GM19397 (cell line): ENCODE data around the gene STAT4.

Experiments used
- ATAC-seq: cut with Tn5 transposase; IDR thresholded peaks from one replicate; pipeline ENCODE4 v1.9.1; 2021; ENCODE audit warnings: mild to moderate bottlenecking, moderate library complexity; ENCODE audit not compliant: unreplicated experiment

The STAT4 gene

DNA sequence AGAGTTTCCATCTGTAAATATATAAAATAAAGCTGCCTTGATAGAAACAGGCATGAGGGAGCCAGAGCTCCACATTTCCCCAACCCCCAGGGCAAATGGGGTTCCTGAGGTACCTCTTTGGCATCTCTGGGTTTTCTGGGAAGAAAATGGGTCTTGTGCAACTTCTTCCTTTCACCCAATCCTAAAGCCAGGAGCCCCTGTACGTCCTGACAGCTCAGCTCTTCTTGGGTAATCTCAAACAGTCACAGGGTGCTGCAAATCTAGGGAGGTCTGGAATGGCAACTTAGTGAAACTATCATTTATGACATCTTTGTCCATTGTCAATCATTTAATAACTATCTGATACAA lies 100.2 kb downstream of the STAT4 start:
- ATAC-seq, result no peak

DNA sequence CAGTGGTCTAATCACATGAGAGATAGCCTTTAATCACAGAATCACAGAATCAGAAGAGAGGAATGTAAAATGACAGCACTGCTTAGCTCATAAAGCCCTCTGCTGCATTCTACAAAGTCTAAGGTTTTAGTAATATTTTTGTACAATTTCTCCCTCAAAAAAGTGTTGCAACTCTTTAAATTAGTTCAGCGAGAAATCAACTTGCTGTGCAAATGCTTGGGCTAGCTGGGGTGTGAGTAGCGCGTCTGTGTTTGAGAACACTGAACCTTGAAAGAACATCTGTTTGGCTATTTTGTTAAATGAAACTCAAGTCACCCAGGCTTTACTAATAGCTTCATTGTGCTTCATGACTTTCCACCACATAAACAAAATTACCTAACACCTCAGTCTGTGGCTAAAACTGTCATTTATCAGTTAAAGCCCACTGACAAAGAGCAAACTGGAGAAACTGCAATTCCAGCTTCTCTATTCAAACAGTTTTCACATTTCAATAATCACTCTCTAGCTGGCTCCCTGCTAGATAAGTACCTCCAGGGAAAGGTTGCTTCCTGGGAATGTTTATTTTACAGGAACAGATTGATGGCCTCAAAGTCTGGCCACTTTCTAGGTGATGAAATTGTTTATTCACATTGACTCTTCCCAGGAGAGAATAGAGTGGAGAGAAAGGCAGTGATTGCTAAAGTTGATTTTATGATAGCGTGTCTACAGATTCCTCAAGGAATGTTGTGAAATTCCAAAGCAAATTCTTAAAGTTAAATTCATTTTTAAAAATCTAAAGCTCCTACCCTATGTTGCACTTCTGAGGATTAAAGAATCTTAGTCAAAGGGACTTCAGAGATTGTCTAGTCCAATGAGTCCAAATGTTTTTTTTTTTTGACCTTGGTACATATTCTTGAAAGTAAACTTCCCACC lies 100.8 kb downstream of the STAT4 start:
- ATAC-seq, result peak; percentile 86

DNA sequence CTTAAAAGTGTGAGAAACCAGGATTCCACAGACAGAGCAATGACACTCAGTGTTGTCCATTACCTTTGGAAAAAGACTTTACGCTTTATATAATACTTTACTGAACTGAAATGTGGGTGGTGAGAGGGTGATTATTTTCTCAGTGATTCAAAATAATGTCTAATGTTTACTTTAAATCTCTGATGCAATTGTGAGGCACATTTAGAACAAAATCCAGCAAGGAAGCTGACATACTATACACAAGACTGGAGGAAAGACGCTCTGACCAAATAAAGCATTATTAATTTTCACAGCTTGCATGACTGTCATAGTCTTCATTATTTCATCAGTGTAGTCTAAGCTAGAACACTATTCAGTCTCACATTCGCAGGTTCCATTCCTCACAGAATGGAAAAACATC lies 102.7 kb downstream of the STAT4 start:
- no peak for ATAC-seq

DNA sequence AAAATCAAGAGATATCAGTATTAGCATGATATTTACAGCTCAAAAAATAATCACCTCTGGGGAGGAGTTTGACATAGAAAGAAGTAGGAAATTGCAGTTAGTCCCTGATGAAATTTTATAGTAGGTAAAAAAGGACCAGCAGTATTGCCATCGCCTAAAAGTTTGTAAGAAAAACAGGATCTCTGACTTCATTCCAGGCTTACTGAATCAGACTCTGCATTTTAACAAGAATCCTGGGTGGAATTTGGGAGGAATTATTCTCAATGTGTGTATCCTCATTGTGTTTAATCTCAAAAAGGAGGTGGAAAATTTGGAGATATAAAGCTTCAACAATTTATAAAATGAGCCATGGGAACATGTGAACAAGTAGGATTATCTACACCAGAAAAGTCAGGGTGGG lies 105.7 kb downstream of the STAT4 start:
- no peak for ATAC-seq

DNA sequence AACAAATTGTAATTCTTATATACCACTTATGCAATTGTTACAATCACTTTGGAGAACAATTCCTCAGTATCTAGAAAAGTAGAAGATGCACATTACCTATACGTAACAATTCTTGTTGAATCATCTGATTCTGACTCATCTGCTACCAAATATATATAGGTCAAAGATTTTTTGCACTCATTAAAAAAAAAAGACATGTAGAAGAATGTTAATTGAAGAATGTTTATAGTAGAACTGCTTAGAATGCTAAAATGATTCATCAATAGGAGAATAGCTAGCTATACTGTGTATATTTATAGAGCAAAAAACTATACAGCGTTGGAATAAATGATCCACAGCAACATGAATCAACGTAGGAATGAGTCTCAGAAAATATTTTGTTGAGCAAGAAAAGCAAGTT lies 107.4 kb downstream of the STAT4 start:
- ATAC-seq, result no peak

DNA sequence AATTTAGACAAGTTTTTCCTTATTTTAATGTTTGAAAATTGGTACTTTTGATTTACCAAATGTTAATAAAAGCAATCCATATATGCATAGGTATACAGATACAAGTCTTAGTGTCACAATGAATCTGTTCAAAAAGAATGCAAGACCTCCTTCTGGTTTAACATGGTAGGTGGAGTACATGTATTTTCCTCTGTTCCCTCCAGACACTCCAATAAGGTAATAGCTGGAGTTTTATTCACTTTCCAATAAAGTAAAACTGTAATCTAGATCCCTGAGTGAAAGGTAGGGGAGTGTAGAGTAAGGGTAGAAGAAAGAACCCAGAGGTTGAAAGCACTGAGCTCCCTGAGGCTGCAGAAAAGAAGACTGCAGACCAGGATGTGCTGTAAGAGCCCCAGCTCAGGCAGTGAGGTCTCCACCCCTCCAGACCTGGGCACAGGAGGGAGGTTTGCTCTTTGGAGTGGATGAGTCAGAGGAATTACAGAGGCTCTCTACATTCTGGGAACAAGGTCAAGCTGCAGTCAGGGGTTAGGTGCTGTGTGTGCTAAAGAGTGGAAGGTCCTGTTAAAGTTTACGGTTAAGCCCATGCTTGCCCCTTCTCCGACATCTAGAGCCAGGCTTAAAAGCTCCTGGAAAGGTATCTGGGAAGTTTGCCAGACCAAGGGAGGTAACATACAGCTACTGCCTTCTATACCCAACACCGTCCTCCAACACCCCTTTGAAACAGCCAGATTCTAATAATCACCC lies 109.2 kb downstream of the STAT4 start:
- no peak for ATAC-seq

DNA sequence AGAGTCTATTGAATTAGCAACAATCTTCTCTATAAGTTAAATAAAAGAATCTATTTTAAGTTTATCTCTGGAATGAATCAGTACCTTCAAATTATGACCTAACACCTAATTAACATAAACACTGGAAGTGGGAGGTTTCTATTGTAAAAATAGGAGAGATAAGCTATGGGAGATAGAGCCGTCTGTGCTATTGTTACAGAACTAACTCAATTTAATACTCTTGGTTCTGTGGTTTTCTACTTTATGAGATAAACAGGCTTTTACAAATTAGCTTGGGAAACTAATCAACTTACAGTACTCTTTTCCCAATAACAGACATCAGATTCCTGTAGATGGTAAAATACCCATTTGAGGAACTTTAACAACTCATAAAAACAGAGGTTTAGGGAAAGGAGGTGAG lies 111.2 kb downstream of the STAT4 start:
- no peak for ATAC-seq

DNA sequence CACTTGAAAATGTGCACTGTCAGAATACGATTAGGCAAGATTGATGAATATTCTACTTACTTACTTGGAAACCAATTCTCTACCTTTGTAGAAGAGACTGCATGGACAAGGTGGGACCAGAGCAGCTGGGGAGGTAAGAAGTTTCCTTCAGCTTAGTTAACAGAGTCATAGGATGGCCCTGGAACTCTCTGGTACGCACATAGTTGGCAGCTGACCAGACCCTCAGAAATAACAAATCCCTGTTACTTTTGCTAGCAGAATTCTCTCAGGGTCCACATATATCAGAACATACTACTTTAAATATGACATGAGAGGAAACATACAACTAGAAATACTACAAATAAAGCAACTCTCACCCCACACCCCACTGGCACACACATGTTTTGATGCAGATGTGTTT lies 112.1 kb downstream of the STAT4 start:
- no peak for ATAC-seq

DNA sequence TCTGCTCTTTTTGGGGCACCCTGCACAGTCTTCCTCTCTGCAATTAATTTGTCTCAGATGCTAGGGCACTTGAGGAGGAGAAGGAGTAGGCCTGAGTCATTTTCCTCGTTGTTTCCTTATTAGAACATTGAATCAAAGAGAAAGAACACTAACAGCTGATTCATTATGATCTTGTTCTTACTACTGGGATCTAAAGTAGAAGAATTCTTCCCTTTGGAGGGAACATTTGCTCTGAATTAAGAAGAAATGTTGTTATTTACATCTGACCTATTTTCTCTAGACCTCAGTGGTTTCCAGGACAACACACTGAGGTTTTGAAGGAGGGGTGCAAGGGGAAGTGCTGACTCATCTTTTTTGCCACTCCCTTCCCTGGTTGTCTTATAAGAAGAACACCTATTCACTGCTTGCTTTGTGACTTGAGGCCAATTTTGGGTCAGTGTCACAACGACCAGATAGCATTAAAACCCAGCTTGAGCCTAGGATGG lies 112.5 kb downstream of the STAT4 start:
- ATAC-seq, result no peak

DNA sequence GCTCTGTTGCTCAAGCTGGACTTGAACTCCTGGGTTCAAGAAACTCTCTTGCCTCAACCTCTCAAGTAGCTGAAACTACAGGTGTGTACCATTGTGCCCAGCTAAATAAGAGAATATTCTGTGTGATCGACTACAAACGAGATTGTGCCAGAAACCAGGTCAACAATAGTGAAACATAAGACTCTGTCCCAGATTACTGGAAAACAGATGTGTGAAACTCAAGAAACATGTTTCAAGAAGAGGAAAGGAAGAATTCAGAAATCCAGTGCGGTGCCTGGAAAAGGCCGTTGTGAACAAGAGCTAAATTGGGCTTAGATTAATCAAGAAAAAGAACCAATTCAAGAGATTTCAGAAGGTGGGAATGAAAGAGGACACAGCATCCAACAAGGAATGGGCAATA lies 113.4 kb downstream of the STAT4 start:
- ATAC-seq, result no peak

DNA sequence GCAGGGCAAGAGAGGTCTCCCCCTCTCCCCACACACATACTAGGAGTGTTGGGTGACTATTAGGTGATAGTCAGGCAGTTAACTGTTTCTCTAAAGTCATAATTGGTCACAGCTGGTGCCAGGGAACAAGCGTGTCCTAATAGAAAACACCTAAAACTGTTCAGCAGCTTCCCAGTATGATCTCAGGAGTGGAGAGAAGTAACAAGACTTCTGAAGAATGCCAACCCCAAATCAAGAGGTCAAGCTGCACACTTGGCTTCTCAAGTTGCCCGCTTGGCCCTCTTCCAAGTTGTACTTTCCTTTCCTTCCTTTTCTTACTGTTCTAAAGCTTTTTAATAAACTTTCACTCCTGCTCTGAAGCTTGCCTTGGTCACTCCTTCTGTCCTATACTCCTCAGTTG lies 114.4 kb downstream of the STAT4 start:
- ATAC-seq, result no peak

DNA sequence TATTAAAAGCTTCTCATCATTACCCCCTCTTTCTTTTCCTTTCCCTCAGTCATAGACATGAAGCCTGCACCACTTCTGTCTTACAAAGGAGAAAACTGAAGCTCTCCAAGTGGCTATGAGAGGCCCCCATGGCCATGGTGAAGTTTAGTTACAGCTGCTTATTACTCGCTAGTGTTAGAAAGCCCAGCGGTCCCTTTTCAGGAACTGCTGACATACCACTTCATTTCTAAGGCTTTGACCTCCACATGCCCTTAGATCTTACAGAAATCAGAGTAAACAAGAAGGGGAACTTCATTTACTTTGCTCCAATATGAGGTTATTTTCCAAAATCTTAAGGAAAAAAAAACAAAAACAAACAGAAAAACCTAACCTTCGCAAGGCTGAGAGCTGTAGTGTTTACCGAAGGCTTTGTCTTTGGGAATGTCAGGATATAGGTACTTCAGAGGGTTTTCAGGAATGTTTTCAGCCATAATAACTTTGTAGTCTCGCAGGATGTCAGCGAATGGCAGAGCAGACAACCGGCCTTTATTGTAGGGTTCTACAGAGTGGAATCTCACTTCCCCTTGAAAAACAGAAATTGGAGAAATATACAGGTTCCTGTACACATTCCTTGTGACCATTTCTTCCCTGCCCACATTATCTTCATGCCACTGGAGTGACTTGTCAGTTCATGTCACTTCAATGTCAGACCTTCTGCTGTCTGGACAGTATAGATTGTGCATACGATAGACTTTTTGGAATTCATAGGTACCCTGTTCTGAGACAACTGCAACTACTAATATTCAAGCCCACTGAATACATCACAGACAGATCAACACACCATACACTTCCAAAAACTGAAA lies 118.0 kb downstream of the STAT4 start:
- ATAC-seq, result no peak

DNA sequence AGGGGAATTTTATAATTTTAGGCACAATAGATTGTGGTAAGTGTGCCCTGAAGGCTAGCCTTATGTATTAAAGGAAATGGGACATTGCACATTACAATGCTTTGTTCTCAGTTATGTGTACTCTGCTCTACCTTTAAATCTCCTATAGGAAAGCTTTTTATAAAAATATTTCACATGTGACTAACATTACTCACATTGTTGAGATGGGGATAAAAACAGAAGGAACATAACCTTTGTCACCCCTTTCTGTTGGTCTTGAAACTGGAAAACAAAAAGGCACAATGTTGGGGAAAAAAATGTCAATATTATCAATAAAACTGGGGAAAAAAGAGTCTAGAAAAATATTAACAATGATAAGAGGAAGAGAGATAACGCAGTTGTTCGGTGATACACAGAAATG lies 119.5 kb downstream of the STAT4 start:
- ATAC-seq, result no peak

DNA sequence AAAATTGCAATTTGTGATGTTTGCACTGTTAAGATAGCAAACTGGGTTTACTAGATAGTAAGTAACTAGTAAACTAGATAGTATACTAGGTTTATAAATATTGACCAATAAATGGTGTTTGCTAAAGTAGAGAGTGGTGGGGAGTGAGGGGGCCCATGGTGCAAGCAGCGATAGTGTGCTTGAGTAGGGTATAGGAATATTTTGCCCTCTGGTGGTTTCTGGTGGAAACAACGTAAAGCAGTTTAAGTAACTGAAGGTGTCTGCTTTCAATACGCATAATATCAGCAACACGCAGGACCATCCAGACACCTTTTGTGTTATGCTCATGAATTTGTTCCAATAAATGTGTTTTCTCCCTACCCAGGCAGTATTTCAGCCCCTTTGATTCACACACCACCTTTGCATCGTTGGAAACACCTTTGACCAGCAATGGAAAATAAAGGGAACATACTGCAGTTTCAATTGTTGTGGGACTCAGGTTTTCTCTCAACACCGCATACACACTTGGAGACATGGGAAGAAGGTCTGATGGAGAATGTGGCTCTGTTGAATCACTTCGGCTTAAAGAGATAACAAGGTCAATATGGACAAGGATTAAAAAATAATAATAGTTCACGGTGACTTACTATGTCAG lies 120.2 kb downstream of the STAT4 start:
- peak; percentile 86 for ATAC-seq

DNA sequence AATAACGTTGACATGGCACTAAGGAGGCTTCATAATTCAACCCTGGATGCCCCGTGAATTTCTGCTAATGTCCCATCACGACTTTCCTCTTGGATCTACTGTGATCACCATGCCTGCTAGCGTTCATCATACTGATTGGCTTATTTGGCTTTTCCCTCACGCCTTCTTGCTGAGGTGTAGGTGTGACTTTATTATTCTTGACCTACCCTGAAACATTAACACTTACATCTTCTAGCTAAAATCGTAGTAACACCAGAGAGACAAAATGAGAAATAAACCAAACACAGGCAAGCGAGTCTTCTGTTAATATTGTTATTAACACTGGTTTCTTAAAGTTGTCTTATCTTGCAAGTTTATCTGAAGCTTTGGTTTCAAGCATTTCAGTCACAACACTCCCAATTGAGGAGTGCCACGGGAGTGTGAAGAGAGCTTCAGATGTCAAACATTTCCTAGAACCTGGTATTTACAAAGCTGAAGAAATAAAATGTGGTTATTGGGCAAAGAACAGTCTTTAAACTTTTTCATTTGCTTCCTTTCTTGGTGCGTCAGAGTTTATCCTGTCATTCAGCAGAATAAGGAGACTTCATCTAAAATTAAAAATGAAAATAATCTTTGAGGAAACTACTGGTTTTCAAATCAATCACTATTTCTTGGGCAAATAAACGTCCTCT lies 121.4 kb downstream of the STAT4 start:
- ATAC-seq, result no peak

DNA sequence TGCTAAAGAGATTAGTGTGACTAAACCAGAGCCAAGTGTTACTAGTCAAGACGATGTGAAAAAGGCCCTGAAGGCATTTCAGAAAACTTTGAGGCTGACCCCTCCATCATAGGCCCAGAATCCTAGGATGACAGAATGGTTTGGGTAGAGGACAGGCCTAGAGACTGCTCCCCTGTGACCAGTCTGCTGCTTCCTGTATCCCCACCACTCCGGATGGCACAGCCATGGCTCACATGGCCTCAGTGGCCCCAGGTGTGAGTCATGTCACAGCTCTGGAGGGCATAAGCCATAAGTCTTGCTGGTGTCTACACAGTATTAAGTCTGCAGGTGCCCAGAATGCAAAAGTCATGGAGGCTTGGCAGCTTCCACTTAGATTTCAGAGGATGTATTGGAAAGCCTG lies 124.4 kb downstream of the STAT4 start:
- ATAC-seq, result no peak

DNA sequence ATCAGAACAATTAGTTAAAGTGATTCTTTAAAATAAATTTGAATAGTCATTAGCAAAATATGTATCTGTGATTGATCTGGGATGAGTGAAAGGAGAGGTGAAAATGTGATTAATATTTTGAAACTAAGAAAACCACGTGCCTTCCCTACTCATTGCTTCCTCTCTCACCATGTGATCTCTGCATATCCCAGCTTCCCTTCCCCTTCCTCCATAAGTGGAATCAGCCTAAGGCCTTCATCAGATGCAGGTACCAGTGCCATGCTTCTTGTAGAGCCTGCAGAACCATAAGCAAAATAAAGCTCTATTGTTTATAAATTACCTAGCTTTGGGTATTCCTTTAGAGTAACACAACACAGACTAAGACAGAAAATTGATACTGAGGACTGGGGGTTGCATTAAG lies 125.7 kb downstream of the STAT4 start:
- no peak for ATAC-seq

DNA sequence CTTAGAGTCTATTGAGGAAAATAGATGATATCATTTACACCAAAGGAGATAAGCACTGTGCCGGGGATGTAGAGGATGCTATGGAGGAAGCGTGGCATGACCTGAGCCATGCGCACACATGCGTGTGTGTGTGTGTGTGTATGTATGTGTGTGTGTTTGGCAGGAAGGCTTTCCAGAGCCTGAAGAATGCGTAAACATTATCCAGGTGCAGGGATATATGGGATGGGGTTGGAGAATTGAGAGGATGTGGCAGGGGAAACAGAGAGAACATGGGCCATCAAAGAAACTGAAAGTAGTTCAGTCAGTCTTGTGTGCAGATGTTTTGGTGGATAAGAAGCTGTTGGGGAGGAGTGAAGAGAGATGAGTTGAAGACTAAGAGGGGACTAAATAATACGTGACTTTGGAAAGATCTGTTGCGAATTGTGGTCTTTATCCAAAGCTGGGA lies 127.5 kb downstream of the STAT4 start:
- no peak for ATAC-seq

DNA sequence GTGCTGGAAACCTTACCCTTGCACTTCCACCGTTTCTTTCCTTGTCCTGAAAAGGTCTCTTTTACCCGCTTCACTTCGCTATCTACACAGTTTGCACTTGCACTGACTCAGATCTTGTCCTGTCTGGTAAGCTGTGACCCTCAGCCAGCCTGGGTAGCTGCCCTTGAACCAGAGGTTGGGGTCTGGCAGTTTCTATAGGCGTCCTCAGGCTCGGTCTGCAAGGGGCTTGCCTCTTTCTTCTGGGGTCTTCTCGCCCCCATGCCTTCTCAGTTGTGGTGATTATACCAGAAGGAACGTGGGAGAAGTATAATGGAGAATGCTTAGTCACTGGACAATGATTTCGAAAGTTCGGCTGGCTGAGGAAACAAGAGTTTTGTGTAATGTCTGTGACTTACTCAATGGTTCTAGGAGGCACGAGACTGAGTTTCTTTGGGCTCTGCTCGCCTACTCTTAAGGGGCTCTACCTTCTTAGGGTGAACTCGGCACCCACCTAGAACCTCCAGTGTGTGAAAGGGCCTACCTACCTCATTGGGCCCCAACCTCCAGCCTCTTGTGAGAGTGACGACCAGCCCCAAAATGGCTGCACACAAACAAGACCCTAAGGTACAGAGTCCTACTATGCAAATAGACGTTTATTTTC lies 129.9 kb downstream of the STAT4 start:
- ATAC-seq, result peak; percentile 21
